MM.1S (cell line): ENCODE results near the gene CCDC187.
A peak's percentile ranks its signal among the peaks of the same experiment; 100 is the strongest.

Experiments
- DNase-seq: peaks from one replicate; pipeline ENCODE4 v3.0.0-alpha.2; 2015
- H2AFZ ChIP-seq: fragments of 300-600 bp; sonication (generic); 2 replicates; pipeline ENCODE4 v1.6.0; 2016; ENCODE audit warnings: antibody characterized with exemption, low read length
- H3F3A ChIP-seq: fragments of 300-600 bp; sonication (generic); 2 replicates; pipeline ENCODE4 v1.6.1; 2016; ENCODE audit warnings: mild to moderate bottlenecking, antibody characterized with exemption, low read length, moderate library complexity, mixed read lengths; ENCODE audit not compliant: insufficient read depth
- H3K27ac ChIP-seq: fragments of 300-600 bp; sonication (generic); 2 replicates; pipeline ENCODE4 v1.5.1; 2016; ENCODE audit warnings: mild to moderate bottlenecking, low read length
- H3K27me3 ChIP-seq: fragments of 300-600 bp; sonication (generic); replicated peaks from 2 replicates; pipeline ENCODE4 v1.6.0; 2016; ENCODE audit warnings: low read length; ENCODE audit not compliant: insufficient read depth
- H3K36me3 ChIP-seq: fragments of 300-600 bp; sonication (generic); replicated peaks from 2 replicates; pipeline ENCODE4 v1.6.1; 2016; ENCODE audit warnings: mild to moderate bottlenecking, low read length, mixed read lengths; ENCODE audit not compliant: insufficient read depth
- H3K4me1 ChIP-seq: fragments of 300-600 bp; sonication (generic); 2 replicates; pipeline ENCODE4 v1.6.1; 2016; ENCODE audit warnings: low read length, mixed read lengths
- H3K4me2 ChIP-seq: fragments of 300-600 bp; sonication (generic); 2 replicates; pipeline ENCODE4 v1.6.0; 2016; ENCODE audit warnings: low read depth, low read length
- H3K4me3 ChIP-seq: fragments of 300-600 bp; sonication (generic); 2 replicates; pipeline ENCODE4 v1.5.1; 2016; ENCODE audit warnings: low read length, mixed read lengths
- H3K79me2 ChIP-seq: fragments of 300-600 bp; sonication (generic); 2 replicates; pipeline ENCODE4 v1.6.1; 2016; ENCODE audit warnings: mixed run types, low read length, mixed read lengths
- H3K9ac ChIP-seq: fragments of 300-600 bp; sonication (generic); 2 replicates; pipeline ENCODE4 v1.6.1; 2016; ENCODE audit warnings: low read length, mixed read lengths
- H3K9me2 ChIP-seq: fragments of 300-600 bp; sonication (generic); replicated peaks from 2 replicates; pipeline ENCODE4 v1.6.1; 2016; ENCODE audit warnings: mild to moderate bottlenecking, low read length, mixed read lengths; ENCODE audit not compliant: insufficient read depth
- H3K9me3 ChIP-seq: fragments of 300-600 bp; sonication (generic); replicated peaks from 2 replicates; pipeline ENCODE4 v1.6.1; 2016; ENCODE audit warnings: mild to moderate bottlenecking, low read length, mixed read lengths; ENCODE audit not compliant: insufficient read depth
- H4K20me1 ChIP-seq: fragments of 300-600 bp; sonication (generic); 2 replicates; pipeline ENCODE4 v1.6.1; 2016; ENCODE audit warnings: mild to moderate bottlenecking, low read length, moderate library complexity, mixed read lengths; ENCODE audit not compliant: insufficient read depth
- EZH2 ChIP-seq: fragments of 300-600 bp; sonication (generic); optimal IDR thresholded peaks from 2 replicates; pipeline ENCODE3; 2017; ENCODE audit warnings: low read depth, mild to moderate bottlenecking, antibody characterized with exemption, low read length, mixed read lengths
- EZH2phosphoT487 ChIP-seq: fragments of 300-600 bp; sonication (generic); IDR thresholded peaks from 2 replicates; pipeline ENCODE4 v1.6.1; 2018; ENCODE audit warnings: antibody characterized with exemption, low read length
- TF ChIP-seq, protein P1 (sequence below): fragments of 300-600 bp; sonication (generic); IDR thresholded peaks from 2 replicates; pipeline ENCODE4 v1.5.1; 2016; ENCODE audit warnings: antibody characterized with exemption, low read length, mixed read lengths

Gene CCDC187

DNA sequence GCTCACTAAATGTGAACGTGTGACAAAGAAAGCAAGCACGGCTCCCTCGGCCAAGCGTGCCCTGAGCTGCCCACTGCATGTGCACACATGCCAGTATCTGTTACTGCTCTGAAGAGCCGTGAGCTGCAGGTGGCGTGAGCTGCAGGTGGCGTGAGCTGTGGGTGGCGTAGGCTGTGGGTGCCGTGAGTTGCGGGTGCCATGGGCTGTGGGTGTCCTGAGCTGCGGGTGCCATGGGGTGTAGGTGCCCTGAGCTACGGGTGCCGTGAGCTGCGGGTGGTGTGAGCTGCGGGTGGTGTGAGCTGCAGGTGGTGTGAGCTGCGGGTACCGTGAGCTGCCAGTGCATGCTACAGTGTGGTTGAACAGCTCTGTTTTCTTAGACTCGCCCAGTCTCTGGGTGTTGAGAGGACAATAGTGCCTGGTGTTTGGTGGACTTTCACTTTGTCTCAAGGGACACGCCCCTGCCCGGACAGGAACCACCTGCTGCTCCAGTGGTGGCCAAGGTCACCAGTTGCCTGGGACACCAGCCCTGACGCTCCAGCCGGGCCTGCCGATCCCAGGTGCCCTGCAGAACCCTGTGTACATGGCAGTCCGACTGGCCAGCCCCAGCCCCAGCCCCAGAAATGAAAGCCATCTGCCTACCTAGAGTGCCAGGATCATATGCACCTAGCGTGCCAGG lies 6.7 kb downstream of the CCDC187 start:
- Histone ChIP-seq H3F3A (peaks cover 13% of the 10 kb centered on the region), H4K20me1 (no peaks in the 10 kb centered on the region), H3K9me3 (no peaks in the 10 kb centered on the region), H3K36me3 (no peaks in the 10 kb centered on the region), H3K4me3 (peak overlapping the region; percentile 48), H3K27me3 (peaks cover 61% of the 10 kb centered on the region), H3K4me2 (peak overlapping the region; percentile 87), H2AFZ (peak overlapping the region; percentile 49), H3K27ac (peak overlapping the region; percentile 34; the same call in 1 of the 2 replicates), H3K4me1 (peaks cover 11% of the 10 kb centered on the region; the same call in 1 of the 2 replicates), H3K79me2 (no peaks in the 10 kb centered on the region), H3K9ac (no peak overlapping the region; the same call in 1 of the 2 replicates), H3K9me2 (no peaks in the 10 kb centered on the region)
- TF ChIP-seq EZH2phosphoT487: no peak
- no peak for TF ChIP-seq EZH2
- TF ChIP-seq, protein P1, sequence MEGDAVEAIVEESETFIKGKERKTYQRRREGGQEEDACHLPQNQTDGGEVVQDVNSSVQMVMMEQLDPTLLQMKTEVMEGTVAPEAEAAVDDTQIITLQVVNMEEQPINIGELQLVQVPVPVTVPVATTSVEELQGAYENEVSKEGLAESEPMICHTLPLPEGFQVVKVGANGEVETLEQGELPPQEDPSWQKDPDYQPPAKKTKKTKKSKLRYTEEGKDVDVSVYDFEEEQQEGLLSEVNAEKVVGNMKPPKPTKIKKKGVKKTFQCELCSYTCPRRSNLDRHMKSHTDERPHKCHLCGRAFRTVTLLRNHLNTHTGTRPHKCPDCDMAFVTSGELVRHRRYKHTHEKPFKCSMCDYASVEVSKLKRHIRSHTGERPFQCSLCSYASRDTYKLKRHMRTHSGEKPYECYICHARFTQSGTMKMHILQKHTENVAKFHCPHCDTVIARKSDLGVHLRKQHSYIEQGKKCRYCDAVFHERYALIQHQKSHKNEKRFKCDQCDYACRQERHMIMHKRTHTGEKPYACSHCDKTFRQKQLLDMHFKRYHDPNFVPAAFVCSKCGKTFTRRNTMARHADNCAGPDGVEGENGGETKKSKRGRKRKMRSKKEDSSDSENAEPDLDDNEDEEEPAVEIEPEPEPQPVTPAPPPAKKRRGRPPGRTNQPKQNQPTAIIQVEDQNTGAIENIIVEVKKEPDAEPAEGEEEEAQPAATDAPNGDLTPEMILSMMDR: 0 out of 2 replicates have a peak, but pooled peaks have one; percentile 5
- DNase-seq: peak; percentile 68

DNA sequence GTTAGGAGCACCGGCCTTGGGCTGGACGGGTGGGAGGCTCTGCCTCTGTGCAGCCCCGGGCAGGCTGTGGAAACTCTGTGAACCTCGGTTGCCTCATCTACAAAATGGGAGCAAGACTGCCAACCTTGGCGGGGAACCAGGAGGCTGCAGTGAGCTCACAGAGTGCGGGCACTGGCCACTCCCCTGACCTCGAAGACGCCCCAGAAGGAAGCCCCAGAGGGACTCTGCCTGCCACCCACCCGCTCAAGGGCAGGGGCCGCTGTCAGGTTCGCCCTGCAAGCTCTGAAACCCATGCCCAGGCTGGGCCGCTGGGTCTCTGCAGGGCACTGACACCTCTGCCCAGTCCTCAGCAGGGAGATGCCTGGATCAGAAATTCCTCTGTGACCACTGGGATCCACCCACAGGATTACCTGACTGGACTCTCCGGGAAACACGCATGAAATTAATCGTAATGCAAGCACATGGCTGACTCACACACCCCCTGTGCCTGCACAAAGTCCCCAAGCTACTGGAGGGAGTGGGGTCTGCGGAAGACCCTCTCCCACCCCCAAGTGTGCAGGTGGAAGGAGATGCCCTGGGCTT lies 7.4 kb downstream of the CCDC187 start:
- no peaks in the 10 kb centered on the region for H3K36me3 ChIP-seq
- peak overlapping the region; percentile 87 for H3K4me2 ChIP-seq
- peak overlapping the region; percentile 49 for H2AFZ ChIP-seq
- H3K4me3 ChIP-seq: peak overlapping the region; percentile 48
- no peaks in the 10 kb centered on the region for H3K79me2 ChIP-seq
- peaks cover 11% of the 10 kb centered on the region; the same call in 1 of the 2 replicates for H3K4me1 ChIP-seq
- no peak overlapping the region; the same call in 1 of the 2 replicates for H3K9ac ChIP-seq
- peak overlapping the region; percentile 34; the same call in 1 of the 2 replicates for H3K27ac ChIP-seq
- no peaks in the 10 kb centered on the region for H3K9me2 ChIP-seq
- peaks cover 62% of the 10 kb centered on the region for H3K27me3 ChIP-seq
- DNase-seq: no peak
- H4K20me1 ChIP-seq: no peaks in the 10 kb centered on the region
- no peaks in the 10 kb centered on the region for H3K9me3 ChIP-seq
- TF ChIP-seq EZH2phosphoT487: no peak
- TF ChIP-seq, protein P1: no peak
- no peak for TF ChIP-seq EZH2
- peaks cover 13% of the 10 kb centered on the region for H3F3A ChIP-seq

DNA sequence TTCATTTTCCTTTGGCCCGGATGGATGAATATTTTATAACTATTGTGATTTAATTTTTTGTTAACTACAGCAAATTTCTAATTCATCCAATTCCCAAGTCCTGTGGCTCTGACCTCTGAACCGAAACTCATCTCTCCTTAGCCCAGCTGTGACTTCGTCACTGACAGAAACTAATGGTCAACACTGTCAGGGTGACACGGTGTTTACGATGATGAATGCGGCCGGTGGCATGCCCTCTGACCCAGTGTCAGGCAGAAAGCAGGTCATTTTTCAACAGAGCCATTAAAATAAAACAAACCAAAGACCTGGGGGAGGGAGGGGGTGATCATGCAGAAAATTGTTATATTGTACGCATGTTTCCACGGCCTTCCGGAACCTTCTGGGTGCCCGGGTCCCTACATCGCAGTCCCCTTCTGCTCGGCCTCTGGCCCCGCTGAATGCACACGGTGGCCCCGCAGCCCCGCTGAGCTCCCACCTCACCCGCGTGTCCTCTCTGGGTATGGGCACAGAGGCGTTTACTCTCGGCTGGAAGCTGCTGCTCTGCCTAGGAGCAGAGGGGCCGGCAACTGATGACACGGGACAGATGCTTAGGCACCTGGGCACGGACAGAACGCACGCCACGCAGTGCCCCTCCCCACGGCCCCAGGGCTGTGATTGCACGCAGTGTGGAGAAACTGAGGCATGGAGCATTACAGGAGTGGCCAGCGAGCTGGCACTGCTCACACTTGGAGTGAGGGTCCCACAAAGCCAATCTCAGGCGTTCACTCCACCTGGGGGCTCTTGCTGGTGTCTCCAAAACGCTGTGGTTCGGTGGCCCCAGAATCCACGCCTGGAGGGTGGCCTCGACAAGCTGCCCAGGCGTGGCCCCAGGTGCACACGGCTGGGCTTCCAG lies 8.1 kb downstream of the CCDC187 start:
- TF ChIP-seq EZH2phosphoT487: no peak
- TF ChIP-seq EZH2: no peak
- TF ChIP-seq, protein P1: no peak
- Histone ChIP-seq H3K4me2 (peak overlapping the region; percentile 87; the same call in 1 of the 2 replicates), H3K79me2 (no peaks in the 10 kb centered on the region), H3K4me1 (peaks cover 11% of the 10 kb centered on the region; the same call in 1 of the 2 replicates), H3K9ac (no peak overlapping the region), H2AFZ (no peak overlapping the region), H3K9me2 (no peaks in the 10 kb centered on the region), H3K27ac (no peak overlapping the region), H3K9me3 (no peaks in the 10 kb centered on the region), H3K36me3 (no peaks in the 10 kb centered on the region), H4K20me1 (no peaks in the 10 kb centered on the region), H3F3A (peaks cover 13% of the 10 kb centered on the region), H3K4me3 (no peak overlapping the region), H3K27me3 (peaks cover 63% of the 10 kb centered on the region)
- no peak for DNase-seq
